HG03108 (cell line): ENCODE data around the gene RASSF8.

Experiments used
- ATAC-seq: cut with Tn5 transposase; IDR thresholded peaks from one replicate; pipeline ENCODE4 v1.9.1; 2021; ENCODE audit warnings: moderate library complexity; ENCODE audit not compliant: unreplicated experiment

RASSF8 gene

DNA sequence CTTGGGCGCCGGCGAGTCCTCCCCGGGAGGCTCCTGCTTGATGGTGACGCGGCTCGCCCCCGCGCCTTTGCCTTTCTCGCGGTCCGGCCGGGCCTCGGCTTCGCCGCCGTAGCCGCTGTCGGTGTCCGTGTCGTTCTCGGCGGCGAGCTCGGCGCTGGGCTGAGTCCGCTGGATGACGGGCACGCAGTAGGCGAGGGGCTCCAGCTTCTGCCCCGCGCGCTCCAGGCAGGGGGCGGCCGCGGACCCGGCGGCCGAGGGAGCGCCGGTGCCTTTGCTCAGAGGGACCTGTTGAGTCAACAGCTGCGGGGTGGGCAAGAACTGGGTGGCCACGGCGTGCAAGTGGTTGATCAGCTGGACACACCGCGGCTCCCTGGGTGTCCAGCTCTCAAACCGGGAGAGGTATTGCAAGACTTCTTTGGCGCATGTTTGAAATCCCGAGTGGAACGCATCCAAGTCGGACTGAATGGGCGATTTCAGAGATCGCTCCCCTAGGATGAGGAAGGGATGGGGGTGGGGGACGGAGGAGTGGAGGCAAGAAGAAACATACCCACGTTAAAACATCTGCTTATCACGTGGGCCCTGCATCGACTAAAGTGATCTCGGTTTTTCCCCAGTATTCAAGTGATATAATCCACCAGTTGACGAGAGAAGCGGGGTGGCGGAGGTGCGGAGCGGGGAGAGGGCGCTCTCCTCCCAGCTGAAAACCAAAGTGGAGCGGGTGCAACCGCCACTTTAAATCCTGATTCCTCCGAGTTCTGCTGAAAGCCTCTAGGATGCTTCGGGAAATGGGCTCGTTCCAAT is 164.4 kb downstream of the RASSF8 start:
- no peak for ATAC-seq

- no peak for ATAC-seq
Observed at GRCh38 chr12:26123482-26123980, 165.0 kb downstream of the RASSF8 start.

DNA sequence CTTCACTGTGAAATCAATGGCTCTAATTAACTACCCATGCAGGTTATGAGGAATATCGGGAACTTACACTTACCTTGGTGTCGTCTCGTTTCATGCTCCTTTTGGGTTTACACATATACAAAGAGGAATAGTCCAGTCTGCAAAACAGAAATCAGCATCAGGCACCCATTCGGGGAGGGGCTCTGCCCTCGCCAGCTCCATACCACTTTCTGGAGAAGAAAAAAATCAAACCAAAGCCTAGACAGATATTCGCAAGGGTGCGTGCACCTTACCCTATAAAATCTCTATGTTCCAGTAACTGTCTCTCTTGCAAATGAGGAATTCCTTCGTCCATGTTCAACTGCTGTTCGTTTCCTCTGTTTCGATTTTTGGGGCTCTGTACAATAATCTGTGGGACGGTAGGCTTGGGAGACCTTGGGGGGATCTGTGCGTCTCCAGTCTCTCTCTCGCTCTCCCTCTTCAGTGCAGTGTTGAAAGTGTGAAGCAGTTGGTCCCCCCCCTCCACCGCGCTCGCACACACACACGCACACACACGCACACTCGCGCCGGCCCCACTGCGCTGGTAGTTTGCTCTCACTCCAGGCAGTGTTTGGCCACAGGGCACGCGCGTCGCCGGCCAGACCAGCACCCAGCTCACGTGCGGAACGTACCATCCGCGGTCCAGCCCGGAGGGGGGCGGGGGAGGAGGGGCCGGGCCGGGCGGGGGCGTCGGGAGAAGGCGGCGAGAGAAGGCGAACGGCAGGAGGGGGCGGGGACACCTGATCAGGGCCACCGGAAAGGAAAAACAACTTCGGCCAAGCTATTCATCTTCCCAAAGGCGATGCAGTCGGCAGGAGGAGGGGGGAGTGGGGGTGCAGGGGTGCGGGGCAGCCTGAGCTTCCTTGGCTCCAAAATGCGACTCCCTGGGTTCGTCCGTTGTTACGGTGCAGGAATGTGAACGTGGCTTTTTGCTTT is 166.2 kb downstream of the RASSF8 start, which contains the start of gene BHLHE41:
BHLHE41 (minus strand) TSS at position 592 of the 954 bp plus-strand sequence; CDS start at position 334, 258 bp downstream.
- no peak for ATAC-seq

DNA sequence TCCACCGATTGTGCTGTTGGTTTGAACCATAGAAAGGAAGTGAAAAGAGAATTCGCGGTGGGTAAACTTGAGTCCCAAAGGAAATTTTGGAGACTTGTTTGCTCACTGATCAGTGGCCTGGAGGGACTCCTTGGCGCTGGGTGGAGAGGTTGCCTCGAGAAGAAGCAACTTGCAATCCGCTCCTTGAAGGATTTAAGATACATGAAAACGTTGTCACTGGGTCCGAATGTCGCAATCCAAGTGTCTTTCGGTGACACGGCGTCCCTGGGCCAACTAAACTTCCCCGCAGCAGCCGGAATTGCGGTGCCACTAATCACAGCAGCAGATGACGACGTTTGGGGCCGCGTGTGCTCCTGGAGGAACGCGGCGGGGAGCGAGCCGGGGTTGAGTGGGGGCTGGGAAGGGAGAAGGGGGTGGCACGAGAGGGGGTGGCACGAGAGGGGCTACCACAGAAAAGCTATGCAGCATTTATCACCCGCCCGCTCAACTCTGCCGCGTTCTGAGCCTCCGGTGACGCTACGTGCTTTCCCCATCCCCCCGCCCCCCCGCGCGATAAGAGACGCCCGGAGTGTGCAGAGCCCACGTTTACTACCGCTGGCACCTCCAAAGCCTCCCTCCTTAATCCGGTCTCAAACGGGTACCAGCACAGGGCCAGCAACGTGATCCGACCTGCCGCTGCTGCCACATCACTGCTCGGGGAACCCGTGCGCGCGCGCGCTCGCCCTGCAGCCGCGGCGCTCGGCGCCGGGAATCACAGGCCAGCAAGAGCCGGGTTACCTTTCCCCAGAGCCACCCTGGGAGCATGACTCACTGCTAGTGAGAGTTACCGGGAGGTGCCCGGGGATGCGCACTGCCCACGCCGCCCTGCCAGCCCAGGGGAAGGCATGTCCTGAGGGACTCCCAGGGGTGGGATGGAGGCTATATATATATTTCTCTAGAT is 167.2 kb downstream of the RASSF8 start:
- peak; percentile 21 for ATAC-seq

GRCh38 chr12:26126340-26127284 is 168.1 kb downstream of the RASSF8 start:
- peak; percentile 35 for ATAC-seq

GRCh38 chr12:26127404-26127803 is 168.9 kb downstream of the RASSF8 start:
- no peak for ATAC-seq

DNA sequence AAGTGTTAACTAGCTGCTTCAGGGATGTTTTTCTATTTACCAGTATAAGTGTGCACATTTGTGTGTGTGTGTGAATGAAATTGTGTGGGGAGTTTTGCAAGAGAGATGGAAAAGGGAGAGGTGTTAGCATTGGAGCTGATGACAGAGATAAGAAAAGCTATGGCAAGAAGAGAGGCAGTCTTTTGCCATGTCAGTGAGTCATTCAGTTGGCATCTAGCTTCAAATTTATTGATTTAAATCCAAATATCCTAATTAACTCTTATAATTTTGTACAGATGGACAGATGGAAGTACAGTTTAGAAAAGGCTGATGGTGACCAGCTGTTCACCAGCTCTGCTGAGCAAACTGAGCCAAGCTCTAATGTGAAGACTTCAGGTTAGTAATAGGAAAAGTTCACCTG is 169.7 kb downstream of the RASSF8 start:
- no peak for ATAC-seq
